ENCODE results near the gene SEC14L5. TPM values are rescaled to one million over a fixed set of nuclear protein-coding genes. Genes with fewer than 3 reads are reported as not detected.

The SEC14L5 gene
- polyA plus RNA-seq, 3 donors = 0.03 TPM; not detected in 2

GRCh38 chr16:4958510-4959438 lies 644 bp downstream of the SEC14L5 start:
- no peak overlapping the region for H2AFZ ChIP-seq (ENCODE audit: insufficient read depth, low read depth, low read length, poor library complexity, severe bottlenecking)
- H3K27ac ChIP-seq (ENCODE audit: low read depth in 1 of 2, low read length in 2 of 2) = no peak overlapping the region
- peaks cover 11 to 17% of the 10 kb centered on the region in 2 donors for H3K4me1 ChIP-seq (ENCODE audit: control insufficient read depth in 1 of 2, insufficient read depth in 2 of 2, low read length in 2 of 2)
- Mint-ChIP-seq H3K4me3 (peak overlapping the region; percentile 76 to 79), H3K27ac (peak overlapping the region in 1 of 7 donors; percentile 20), H3K27me3 (ENCODE audit: low read depth in 3 of 3) (peaks cover 20 to 63% (median 27%) of the 10 kb centered on the region in 3 donors), H3K4me1 (peaks cover 17% of the 10 kb centered on the region), H3K36me3 (no peaks in the 10 kb centered on the region), H3K9me3 (peaks cover 0 to 8% (median 0%) of the 10 kb centered on the region in 7 donors)
- 52% methylated on average over 28 of the region's 29 CpGs for WGBS (ENCODE audit: insufficient coverage)
- H3K4me3 ChIP-seq (replicated peaks in 1 of 3; ENCODE audit: low read depth in 2 of 3, low read length in 3 of 3) = peak overlapping the region in 2 of 3 experiments; percentile 12 to 72
- no peak overlapping the region for H3K9ac ChIP-seq (ENCODE audit: insufficient read depth, low read length, poor library complexity, severe bottlenecking)
- no peaks in the 10 kb centered on the region for H3K9me3 ChIP-seq (replicated peaks in 1 of 2; ENCODE audit: control insufficient read depth in 1 of 2, insufficient read depth in 1 of 2, low read length in 2 of 2)
- H3K27me3 ChIP-seq (ENCODE audit: control insufficient read depth in 2 of 2, insufficient read depth in 2 of 2, low read length in 2 of 2) = peaks cover 0 to 22% of the 10 kb centered on the region in 2 donors
- no peaks in the 10 kb centered on the region for H4K20me1 ChIP-seq (ENCODE audit: insufficient read depth, low read length)
- peak overlapping the region; percentile 77 for H3K4me2 ChIP-seq (replicated peaks; ENCODE audit: extremely low read depth, low read length, poor library complexity, severe bottlenecking)
- TF ChIP-seq CTCF (IDR thresholded peaks at IDR 0.05) = no peak
- H3K36me3 ChIP-seq (replicated peaks in 1 of 2; ENCODE audit: control insufficient read depth in 1 of 2, insufficient read depth in 2 of 2, low read length in 2 of 2) = no peaks in the 10 kb centered on the region
- intact Hi-C loops (cut with micrococcal nuclease) = loop anchor here (5.0 to 10.0 kb wide), 2 partner anchors 114 to 139 kb away; partner anchors contain the start of genes EEF2KMT (in 1 of the 2), GLYR1 (in 1 of the 2) and UBN1 (in 1 of the 2)
- no peaks in the 10 kb centered on the region for H3K79me2 ChIP-seq (ENCODE audit: insufficient read depth, low read length)
- no peak for DNase-seq

GRCh38 chr16:4960579-4960978 lies 2.4 kb downstream of the SEC14L5 start:
- no peak for DNase-seq
- Histone ChIP-seq H2AFZ (ENCODE audit: insufficient read depth, low read depth, low read length, poor library complexity, severe bottlenecking) (no peak overlapping the region), H3K4me1 (ENCODE audit: control insufficient read depth in 1 of 2, insufficient read depth in 2 of 2, low read length in 2 of 2) (peaks cover 11 to 17% of the 10 kb centered on the region in 2 donors), H3K9ac (ENCODE audit: insufficient read depth, low read length, poor library complexity, severe bottlenecking) (no peak overlapping the region), H3K4me3 (replicated peaks in 1 of 3; ENCODE audit: low read depth in 2 of 3, low read length in 3 of 3) (no peak overlapping the region), H3K27me3 (ENCODE audit: control insufficient read depth in 2 of 2, insufficient read depth in 2 of 2, low read length in 2 of 2) (peaks cover 0 to 17% of the 10 kb centered on the region in 2 donors), H3K9me3 (replicated peaks in 1 of 2; ENCODE audit: control insufficient read depth in 1 of 2, insufficient read depth in 1 of 2, low read length in 2 of 2) (no peaks in the 10 kb centered on the region), H3K36me3 (replicated peaks in 1 of 2; ENCODE audit: control insufficient read depth in 1 of 2, insufficient read depth in 2 of 2, low read length in 2 of 2) (no peaks in the 10 kb centered on the region), H3K4me2 (replicated peaks; ENCODE audit: extremely low read depth, low read length, poor library complexity, severe bottlenecking) (no peak overlapping the region), H3K27ac (ENCODE audit: low read depth in 1 of 2, low read length in 2 of 2) (no peak overlapping the region), H4K20me1 (ENCODE audit: insufficient read depth, low read length) (no peaks in the 10 kb centered on the region), H3K79me2 (ENCODE audit: insufficient read depth, low read length) (no peaks in the 10 kb centered on the region)
- intact Hi-C loops (cut with micrococcal nuclease) = no loop called here
- no peaks in the 10 kb centered on the region for H3K36me3 Mint-ChIP-seq
- 71% methylated on average over 6 of the region's 6 CpGs for WGBS (ENCODE audit: insufficient coverage)
- H3K4me3 Mint-ChIP-seq = no peak overlapping the region
- no peak for TF ChIP-seq CTCF (IDR thresholded peaks at IDR 0.05)
- peaks cover 18 to 53% (median 27%) of the 10 kb centered on the region in 3 donors for H3K27me3 Mint-ChIP-seq (ENCODE audit: low read depth in 3 of 3)
- peaks cover 0 to 8% (median 0%) of the 10 kb centered on the region in 7 donors for H3K9me3 Mint-ChIP-seq
- no peak overlapping the region for H3K27ac Mint-ChIP-seq
- peaks cover 17% of the 10 kb centered on the region for H3K4me1 Mint-ChIP-seq

All from CD14-positive monocyte (primary cell).